Spleen (tissue), 7 donors: Measurements from ENCODE around the gene KCNMB2.
"Not testable (repeated sequence)": the region's sequence is repeated elsewhere in the genome, so short reads cannot be mapped to it uniquely, and the experiment has no call there.

Source experiments
- POLR2AphosphoS5 ChIP-seq, 3 donors: sonication (generic); formaldehyde crosslinking; IDR thresholded peaks; one replicate each; pipeline ENCODE4 v1.5.1; 2017; ENCODE audit warnings: antibody characterized with exemption in 3 of 3
- TF ChIP-seq, protein P1 (sequence below), 11 experiments: fragments of 200-600 bp in 7 of 11; fragments of 450-650 bp in 4 of 11; sonication (generic) in 4 of 11; IDR thresholded peaks in 8 of 11; conservative IDR thresholded peaks in 3 of 11; 1 replicate in 7 of 11; 2 replicates in 4 of 11; pipeline versions ENCODE4 v1.4.0 to v1.8.0; 2016 to 2021; ENCODE audit warnings: antibody characterized with exemption in 11 of 11, inconsistent platforms in 4 of 11, mild to moderate bottlenecking in 1 of 11
- donor health status: DM: no; HTN: no; CAD: no; lungs with moderate emphysema.
- donor health status: DM: no; HTN: no; CAD: no.
- donor health status: DM: no; HTN: no; CAD: no.

DNA sequence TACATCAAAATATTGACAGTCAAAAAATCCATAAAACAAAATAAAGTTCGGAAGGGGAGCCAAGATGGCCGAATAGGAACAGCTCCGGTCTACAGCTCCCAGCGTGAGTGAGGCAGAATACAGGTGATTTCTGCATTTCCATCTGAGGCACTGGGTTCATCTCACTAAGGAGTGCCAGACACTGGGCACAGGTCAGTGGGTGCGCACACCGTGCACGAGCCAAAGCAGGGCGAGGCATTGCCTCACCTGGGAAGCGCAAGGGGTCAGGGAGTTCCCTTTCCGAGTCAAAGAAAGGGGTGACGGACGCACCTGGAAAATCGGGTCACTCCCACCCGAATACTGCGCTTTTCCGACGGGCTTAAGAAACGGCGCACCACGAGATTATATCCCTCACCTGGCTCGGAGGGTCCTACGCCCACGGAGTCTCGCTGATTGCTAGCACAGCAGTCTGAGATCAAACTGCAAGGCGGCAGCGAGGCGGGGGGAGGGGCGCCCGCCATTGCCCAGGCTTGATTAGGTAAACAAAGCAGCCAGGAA is 323.7 kb downstream of the KCNMB2 start:
- TF ChIP-seq, protein P1, sequence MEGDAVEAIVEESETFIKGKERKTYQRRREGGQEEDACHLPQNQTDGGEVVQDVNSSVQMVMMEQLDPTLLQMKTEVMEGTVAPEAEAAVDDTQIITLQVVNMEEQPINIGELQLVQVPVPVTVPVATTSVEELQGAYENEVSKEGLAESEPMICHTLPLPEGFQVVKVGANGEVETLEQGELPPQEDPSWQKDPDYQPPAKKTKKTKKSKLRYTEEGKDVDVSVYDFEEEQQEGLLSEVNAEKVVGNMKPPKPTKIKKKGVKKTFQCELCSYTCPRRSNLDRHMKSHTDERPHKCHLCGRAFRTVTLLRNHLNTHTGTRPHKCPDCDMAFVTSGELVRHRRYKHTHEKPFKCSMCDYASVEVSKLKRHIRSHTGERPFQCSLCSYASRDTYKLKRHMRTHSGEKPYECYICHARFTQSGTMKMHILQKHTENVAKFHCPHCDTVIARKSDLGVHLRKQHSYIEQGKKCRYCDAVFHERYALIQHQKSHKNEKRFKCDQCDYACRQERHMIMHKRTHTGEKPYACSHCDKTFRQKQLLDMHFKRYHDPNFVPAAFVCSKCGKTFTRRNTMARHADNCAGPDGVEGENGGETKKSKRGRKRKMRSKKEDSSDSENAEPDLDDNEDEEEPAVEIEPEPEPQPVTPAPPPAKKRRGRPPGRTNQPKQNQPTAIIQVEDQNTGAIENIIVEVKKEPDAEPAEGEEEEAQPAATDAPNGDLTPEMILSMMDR (IDR thresholded peaks at IDR 0.05 in 8 of 11, conservative IDR thresholded peaks at IDR 0.05 in 3 of 11) = not testable (repeated sequence)
- TF ChIP-seq POLR2AphosphoS5 (IDR thresholded peaks at IDR 0.05) = not testable (repeated sequence)
